ENCODE results near the gene NCF2. TPM values are rescaled to one million over a fixed set of nuclear protein-coding genes. Genes with fewer than 3 reads are reported as not detected.

Gene NCF2
- total RNA-seq, 1 donor from 2014 or later = 2.7 TPM

DNA sequence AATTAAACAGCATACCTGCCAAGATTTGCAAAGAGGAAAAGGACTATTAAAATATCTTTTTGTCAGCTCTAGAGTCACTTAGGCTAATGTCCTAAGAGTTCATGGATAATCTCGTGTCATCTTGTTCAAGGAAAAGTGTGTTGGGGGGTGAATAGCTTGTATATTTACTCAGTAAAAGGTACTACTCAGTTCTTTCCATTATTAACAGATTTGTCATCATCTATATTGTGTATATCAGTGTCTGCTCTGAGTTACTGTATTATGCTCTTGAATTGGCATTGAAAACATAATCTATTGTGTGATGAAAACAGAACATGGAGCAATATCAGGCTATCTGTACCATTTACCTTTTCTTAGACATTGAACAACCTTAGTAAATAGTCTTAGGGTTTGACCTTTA lies 76.0 kb downstream of the NCF2 start:
- no peak overlapping the region for H3K4me3 Mint-ChIP-seq (ENCODE audit: unreplicated experiment)

DNA sequence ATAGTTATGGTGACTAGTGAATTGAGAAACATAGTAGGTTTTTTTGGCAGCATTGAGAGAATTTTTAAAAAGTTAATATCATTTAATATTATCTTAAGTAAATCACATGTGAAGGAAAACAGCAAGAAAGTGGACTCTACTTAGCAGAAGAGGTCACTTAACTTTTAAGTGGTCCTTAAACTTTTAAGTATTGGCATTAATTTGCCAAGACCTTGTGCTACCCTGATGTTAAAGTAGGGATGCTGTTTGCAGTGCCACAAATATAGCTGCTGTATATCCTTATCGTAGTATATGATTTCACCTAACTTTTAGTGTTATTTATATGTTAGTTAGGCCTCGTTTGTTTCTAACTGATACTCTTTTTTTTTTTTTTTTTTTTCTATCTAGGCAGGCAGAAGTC lies 77.8 kb downstream of the NCF2 start:
- Mint-ChIP-seq H3K4me1 (ENCODE audit: low read depth) (peaks cover 20% of the 10 kb centered on the region), H3K4me3 (ENCODE audit: unreplicated experiment) (no peak overlapping the region), H3K27me3 (ENCODE audit: low read depth) (no peaks in the 10 kb centered on the region), H3K27ac (ENCODE audit: unreplicated experiment) (no peak overlapping the region), H3K36me3 (ENCODE audit: low read depth) (peaks cover 2% of the 10 kb centered on the region), H3K9me3 (ENCODE audit: low read depth) (no peaks in the 10 kb centered on the region)
- TF ChIP-seq, protein P1, sequence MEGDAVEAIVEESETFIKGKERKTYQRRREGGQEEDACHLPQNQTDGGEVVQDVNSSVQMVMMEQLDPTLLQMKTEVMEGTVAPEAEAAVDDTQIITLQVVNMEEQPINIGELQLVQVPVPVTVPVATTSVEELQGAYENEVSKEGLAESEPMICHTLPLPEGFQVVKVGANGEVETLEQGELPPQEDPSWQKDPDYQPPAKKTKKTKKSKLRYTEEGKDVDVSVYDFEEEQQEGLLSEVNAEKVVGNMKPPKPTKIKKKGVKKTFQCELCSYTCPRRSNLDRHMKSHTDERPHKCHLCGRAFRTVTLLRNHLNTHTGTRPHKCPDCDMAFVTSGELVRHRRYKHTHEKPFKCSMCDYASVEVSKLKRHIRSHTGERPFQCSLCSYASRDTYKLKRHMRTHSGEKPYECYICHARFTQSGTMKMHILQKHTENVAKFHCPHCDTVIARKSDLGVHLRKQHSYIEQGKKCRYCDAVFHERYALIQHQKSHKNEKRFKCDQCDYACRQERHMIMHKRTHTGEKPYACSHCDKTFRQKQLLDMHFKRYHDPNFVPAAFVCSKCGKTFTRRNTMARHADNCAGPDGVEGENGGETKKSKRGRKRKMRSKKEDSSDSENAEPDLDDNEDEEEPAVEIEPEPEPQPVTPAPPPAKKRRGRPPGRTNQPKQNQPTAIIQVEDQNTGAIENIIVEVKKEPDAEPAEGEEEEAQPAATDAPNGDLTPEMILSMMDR (IDR thresholded peaks at IDR 0.05) = no peak
- no peak for DNase-seq (ENCODE audit: low spot score)

More for the DNA sequence above, 76.0 kb downstream of the NCF2 start:
- Mint-ChIP-seq H3K27me3 (ENCODE audit: low read depth) (no peaks in the 10 kb centered on the region), H3K9me3 (ENCODE audit: low read depth) (no peaks in the 10 kb centered on the region), H3K4me1 (ENCODE audit: low read depth) (peaks cover 20% of the 10 kb centered on the region), H3K27ac (ENCODE audit: unreplicated experiment) (no peak overlapping the region), H3K36me3 (ENCODE audit: low read depth) (peaks cover 4% of the 10 kb centered on the region)
- no peak for DNase-seq (ENCODE audit: low spot score)
- TF ChIP-seq, protein P1 (IDR thresholded peaks at IDR 0.05) = no peak

DNA sequence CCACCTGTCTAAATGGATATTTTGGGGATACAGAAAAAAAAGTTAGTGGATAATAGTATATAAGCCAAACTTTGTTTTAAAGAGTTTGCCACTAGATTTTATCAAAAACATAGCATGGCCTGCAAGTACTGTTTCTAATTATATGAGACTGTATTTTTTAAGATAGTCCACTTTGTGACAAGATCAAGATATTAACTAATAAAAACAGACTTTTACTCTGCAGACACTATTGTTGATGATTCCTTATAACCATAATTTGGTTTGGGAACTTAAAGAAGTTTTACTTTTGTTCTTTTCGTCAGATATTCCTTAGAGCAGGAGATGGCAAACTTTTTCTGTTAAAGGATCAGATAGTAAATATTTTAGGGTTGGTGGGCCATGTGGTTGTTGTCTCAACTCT lies 81.6 kb downstream of the NCF2 start:
- Mint-ChIP-seq H3K9me3 (ENCODE audit: low read depth) (no peaks in the 10 kb centered on the region), H3K4me3 (ENCODE audit: unreplicated experiment) (no peak overlapping the region), H3K27me3 (ENCODE audit: low read depth) (no peaks in the 10 kb centered on the region), H3K4me1 (ENCODE audit: low read depth) (no peaks in the 10 kb centered on the region), H3K27ac (ENCODE audit: unreplicated experiment) (no peak overlapping the region), H3K36me3 (ENCODE audit: low read depth) (no peaks in the 10 kb centered on the region)
- DNase-seq (ENCODE audit: low spot score) = no peak
- TF ChIP-seq, protein P1 (IDR thresholded peaks at IDR 0.05) = no peak

DNA sequence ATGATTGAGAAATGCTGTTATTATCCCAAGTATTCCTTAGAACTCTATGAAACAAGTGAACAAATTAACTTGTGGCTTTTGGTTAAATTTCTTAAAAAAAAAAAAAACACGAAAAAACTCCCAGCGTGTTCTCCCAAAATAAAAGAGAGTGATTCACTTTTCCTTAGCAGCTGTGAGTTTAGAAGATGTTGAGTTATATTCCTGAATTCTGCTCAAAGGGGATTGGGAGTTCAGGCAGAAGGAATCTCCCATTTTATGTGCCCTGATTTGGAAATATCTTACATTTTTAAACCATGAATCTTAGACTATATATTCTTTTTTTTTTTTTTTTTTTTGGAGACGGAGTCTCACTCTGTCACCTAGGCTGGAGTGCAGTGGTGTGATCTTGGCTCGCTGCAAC lies 83.7 kb downstream of the NCF2 start:
- Mint-ChIP-seq H3K27ac (ENCODE audit: unreplicated experiment) (no peak overlapping the region), H3K9me3 (ENCODE audit: low read depth) (no peaks in the 10 kb centered on the region), H3K4me1 (ENCODE audit: low read depth) (no peaks in the 10 kb centered on the region), H3K36me3 (ENCODE audit: low read depth) (no peaks in the 10 kb centered on the region), H3K27me3 (ENCODE audit: low read depth) (no peaks in the 10 kb centered on the region), H3K4me3 (ENCODE audit: unreplicated experiment) (no peak overlapping the region)
- DNase-seq (ENCODE audit: low spot score) = no peak
- TF ChIP-seq, protein P1 (IDR thresholded peaks at IDR 0.05) = no peak

Other genes with a start within 250 kb of the NCF2 start
- 3.0 to 5.5 TPM (median 4.9 TPM) in 3 replicates for gene NMNAT2, start 172.1 kb downstream of the NCF2 start, total RNA-seq
- 44.7 to 49.9 TPM (median 49.4 TPM) in 3 replicates for gene SMG7, start 118.0 kb downstream of the NCF2 start, total RNA-seq
- 144 to 193 TPM (median 192 TPM) in 3 replicates for gene ARPC5, start 45.3 kb upstream of the NCF2 start, total RNA-seq
- not detected in 3 replicates for gene APOBEC4, start 62.9 kb upstream of the NCF2 start, total RNA-seq
- gene RGL1, start 214.7 kb upstream of the NCF2 start, total RNA-seq = 20.9 to 37.9 TPM (median 21.1 TPM) in 3 replicates